Brain microvascular endothelial cell (primary cell): ENCODE results near the gene ALDH4A1.
A peak's percentile ranks its signal among the peaks of the same experiment; 100 is the strongest.

Source experiments
- DNase-seq: peaks from one replicate; pipeline ENCODE4 v3.0.0-alpha.2; 2020
- H3K27ac ChIP-seq: fragments of 250-450 bp; sonication (Bioruptor Pico); 2 replicates; pipeline ENCODE4 v1.5.1; 2020; ENCODE audit warnings: mild to moderate bottlenecking, moderate library complexity
- H3K27me3 ChIP-seq: fragments of 250-450 bp; sonication (Bioruptor Pico); replicated peaks from 2 replicates; pipeline ENCODE4 v1.5.1; 2020; ENCODE audit warnings: mild to moderate bottlenecking
- H3K36me3 ChIP-seq: fragments of 250-450 bp; sonication (Bioruptor Pico); replicated peaks from 2 replicates; pipeline ENCODE4 v1.5.1; 2020; ENCODE audit warnings: mild to moderate bottlenecking
- H3K4me3 ChIP-seq: 2 replicates; pipeline ENCODE4 v1.5.1; 2011; ENCODE audit warnings: low read depth, mild to moderate bottlenecking, control low read depth, low read length, moderate library complexity
- CTCF ChIP-seq: IDR thresholded peaks from 2 replicates; pipeline ENCODE4 v1.5.1; 2011; ENCODE audit warnings: low read depth, mild to moderate bottlenecking, moderate library complexity, low read length, control low read depth, inconsistent platforms; ENCODE audit errors: missing control alignments
- in situ Hi-C: cut with HindIII; loops from 2 replicates; pipeline ENCODE4 v1.10.0; 2017; ENCODE audit warnings: low sequenced_read_pairs, low pct_ligation_motif_present

The ALDH4A1 gene

GRCh38 chr1:18885311-18886002 is 16.9 kb downstream of the ALDH4A1 start:
- in situ Hi-C loops, result no loop called here
- no peak for TF ChIP-seq CTCF
- Histone ChIP-seq H3K36me3 (no peaks in the 10 kb centered on the region), H3K4me3 (no peak overlapping the region), H3K27ac (no peak overlapping the region), H3K27me3 (no peaks in the 10 kb centered on the region)
- DNase-seq, result no peak

- TF ChIP-seq CTCF, result no peak
- Histone ChIP-seq H3K27ac (no peak overlapping the region), H3K36me3 (no peaks in the 10 kb centered on the region), H3K4me3 (no peak overlapping the region), H3K27me3 (no peaks in the 10 kb centered on the region)
- no peak for DNase-seq
- in situ Hi-C loops, result no loop called here
These were observed 17.6 kb downstream of the ALDH4A1 start for GRCh38 chr1:18884727-18885126.

- Histone ChIP-seq H3K36me3 (no peaks in the 10 kb centered on the region), H3K27ac (no peak overlapping the region), H3K27me3 (no peaks in the 10 kb centered on the region), H3K4me3 (no peak overlapping the region)
- no peak for DNase-seq
- in situ Hi-C loops, result no loop called here
- TF ChIP-seq CTCF, result no peak
These were observed 18.0 kb downstream of the ALDH4A1 start for GRCh38 chr1:18884419-18884717.

- H3K27me3 ChIP-seq, result no peaks in the 10 kb centered on the region
- H3K36me3 ChIP-seq, result no peaks in the 10 kb centered on the region
- in situ Hi-C loops, result no loop called here
- peak; percentile 98 for TF ChIP-seq CTCF
- H3K27ac ChIP-seq, result no peak overlapping the region
- DNase-seq, result peak; percentile 63
- no peak overlapping the region for H3K4me3 ChIP-seq
These were observed 18.5 kb downstream of the ALDH4A1 start for GRCh38 chr1:18883636-18884418.

GRCh38 chr1:18883079-18883478 is 19.3 kb downstream of the ALDH4A1 start:
- Histone ChIP-seq H3K27me3 (no peaks in the 10 kb centered on the region), H3K27ac (no peak overlapping the region), H3K36me3 (no peaks in the 10 kb centered on the region), H3K4me3 (no peak overlapping the region)
- DNase-seq, result no peak
- in situ Hi-C loops, result no loop called here
- no peak for TF ChIP-seq CTCF
